HG03432 (cell line): ENCODE measurements around the gene KCNN2.

Experiments
- ATAC-seq: cut with Tn5 transposase; IDR thresholded peaks from one replicate; pipeline ENCODE4 v1.9.1; 2021; ENCODE audit warnings: mild to moderate bottlenecking, moderate library complexity; ENCODE audit not compliant: unreplicated experiment

Gene KCNN2

DNA sequence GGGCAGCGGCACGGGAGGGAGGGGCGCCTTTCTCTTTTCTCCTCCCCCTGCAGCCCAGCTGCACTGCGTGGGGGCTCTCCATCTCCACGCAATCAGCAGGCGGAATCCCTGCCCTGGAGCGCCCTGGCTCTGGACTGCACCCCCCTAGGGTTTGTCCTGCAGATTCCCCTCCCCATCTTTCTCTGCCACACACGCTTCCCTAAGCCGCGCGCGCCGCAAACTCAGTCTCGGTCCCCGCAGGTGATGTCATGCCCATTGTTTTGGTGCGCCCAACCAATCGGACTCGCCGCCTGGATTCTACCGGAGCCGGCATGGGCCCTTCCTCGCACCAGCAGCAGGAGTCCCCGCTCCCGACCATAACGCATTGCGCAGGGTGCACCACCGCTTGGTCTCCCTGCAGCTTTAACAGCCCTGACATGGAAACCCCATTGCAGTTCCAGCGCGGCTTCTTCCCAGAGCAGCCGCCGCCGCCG is at the start of gene KCNN2:
Gene KCNN2 (plus strand): TSS at position 347 of the 473 bp plus-strand sequence. CDS start 70 bp downstream, at position 417.
- peak; percentile 84 for ATAC-seq

DNA sequence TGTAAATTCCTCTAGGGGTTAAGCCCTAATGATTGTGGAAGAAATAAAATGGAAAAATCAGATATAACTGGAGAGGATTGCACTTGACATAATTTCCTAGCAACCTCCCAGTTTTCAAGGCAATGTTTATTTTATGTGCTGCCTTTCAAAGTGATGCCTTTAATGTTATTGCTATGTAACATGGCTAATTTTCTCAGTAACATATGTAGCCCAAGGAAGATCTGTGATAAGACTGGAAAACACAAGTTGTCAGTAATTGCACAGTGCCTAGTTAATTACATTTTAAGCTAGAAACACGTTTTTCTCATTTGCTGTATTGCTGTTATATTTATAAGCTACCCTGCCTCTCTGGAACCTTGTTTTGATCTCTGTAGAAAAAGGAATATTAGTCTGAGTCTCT is 49.2 kb upstream of the KCNN2 start:
- ATAC-seq: no peak

DNA sequence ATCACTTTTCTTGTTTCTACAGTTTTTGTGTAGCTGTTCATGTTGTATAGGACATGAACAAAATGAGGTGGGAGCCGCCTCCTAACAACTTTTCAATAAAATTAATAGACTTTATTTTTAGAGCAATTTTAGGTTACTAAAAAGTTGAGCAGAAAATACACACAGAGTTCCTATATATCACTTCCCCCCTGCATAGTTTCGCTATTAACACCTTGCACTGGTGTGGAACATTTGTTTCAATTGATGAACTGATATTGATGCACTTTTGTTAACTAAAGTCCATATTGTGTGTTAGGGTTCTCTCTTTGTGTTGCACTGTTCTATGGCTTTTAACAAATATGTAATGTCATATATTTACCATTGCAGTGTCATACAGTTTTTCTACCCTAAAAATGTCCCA is 47.8 kb upstream of the KCNN2 start:
- ATAC-seq: no peak

DNA sequence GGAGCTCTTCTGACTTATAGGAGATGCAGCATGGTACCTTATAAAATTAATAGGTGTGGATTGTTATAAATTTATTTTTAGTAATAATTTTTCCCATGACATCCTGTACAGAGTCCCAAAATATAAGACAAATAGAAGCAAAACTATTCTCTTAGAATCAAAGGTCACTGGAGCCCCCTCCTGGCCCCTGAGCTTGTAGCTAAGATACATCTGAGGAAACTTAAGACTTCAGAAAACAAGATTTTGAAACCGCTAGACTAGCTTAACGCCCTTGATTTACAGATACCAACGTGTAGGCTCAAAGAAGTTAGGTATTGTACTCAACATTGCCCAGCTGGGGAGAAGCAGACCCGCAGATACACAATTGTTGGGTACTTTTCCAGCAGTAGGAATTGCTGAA is 45.7 kb upstream of the KCNN2 start:
- ATAC-seq: no peak

DNA sequence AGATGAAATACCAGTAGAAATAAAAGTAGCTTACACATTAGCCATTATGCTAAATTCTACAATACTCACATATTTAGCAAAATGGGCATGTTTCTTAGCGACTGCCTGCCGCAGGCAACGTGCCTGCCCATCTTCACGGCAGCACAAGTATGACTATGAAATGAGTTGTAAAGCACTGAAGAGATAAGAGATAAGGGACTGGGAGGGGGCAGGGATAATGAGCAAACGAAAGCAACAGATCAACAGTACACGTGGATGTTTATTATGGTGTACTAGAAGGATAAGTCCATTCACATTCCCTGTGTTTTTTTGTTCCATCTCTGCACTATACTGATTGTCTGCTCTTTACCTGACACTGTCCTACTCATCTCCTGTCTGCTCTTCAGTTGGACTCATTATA is 44.1 kb upstream of the KCNN2 start:
- ATAC-seq: no peak

DNA sequence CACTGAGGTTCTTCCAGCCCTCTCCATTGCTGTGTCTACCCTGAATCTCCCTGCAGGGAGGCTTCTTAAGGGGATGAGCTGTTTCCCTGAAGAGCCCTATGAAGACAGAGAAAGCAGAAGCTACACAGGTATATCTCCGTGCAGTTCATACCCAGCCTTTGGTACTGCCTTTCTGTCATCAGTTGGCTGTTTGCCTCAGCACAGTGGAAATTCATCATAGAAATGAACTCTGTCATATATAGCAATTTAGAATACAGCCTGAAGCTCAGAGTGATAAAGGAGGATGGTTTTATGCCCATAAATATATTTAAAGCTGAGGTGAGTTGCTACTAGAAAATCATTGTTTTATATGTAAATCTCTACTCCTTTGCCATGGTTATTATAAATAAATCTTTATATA is 42.6 kb upstream of the KCNN2 start:
- ATAC-seq: no peak

DNA sequence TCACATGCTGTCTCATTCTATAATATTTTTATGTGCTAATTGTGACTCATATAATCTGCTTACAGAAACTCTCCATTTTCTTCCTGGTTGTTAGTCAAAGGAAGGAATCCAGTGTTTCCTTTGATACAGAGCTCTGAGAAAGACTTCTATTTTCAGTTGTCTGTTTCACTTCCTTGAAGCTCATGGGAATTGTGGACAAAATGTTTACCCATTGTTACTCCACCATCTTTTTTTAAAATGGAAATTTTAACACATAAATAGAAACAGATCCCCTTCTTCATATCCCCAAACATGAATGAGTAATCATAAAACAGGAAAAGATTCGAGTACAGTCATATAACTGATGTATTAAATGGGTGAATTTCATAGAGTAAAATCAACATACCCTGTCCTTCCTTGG is 42.0 kb upstream of the KCNN2 start:
- ATAC-seq: no peak

DNA sequence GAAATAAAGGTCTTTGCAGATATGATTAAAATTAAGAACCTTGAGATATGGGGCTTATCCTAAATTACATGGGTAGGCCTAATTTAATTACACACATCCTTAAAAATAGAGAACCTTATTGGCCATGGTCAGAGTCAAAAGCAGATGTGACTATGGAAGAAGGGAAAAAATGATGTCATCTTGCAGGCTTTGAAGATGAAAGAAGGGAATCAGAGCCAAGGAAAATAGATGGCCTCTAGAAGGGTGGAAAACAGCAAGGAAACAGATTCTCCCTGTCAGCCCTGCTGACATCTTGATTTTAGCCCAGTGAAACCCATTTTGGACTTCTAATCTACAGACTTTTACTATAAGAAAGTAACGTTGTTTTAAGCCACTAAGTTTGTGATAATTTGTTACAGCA is 37.6 kb upstream of the KCNN2 start:
- no peak for ATAC-seq

DNA sequence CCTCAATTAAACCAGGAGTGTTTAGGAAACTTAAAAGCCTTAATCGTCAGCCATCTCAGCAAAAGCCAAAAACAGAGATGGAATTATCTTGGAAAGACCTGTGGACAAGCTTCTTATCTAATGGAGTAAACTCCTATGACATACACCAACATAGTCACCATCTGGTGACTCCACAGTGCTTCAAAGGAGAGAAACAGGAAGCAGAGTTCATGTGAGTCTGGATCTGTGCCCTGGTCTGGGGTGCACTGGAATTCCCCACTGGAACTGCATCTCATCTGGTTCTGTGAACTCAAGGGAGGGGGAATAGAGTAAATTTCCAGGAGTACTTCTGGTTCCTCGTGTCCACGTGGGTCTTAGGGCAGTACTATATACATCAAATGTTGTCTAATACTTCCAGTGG is 36.3 kb upstream of the KCNN2 start:
- ATAC-seq: no peak

DNA sequence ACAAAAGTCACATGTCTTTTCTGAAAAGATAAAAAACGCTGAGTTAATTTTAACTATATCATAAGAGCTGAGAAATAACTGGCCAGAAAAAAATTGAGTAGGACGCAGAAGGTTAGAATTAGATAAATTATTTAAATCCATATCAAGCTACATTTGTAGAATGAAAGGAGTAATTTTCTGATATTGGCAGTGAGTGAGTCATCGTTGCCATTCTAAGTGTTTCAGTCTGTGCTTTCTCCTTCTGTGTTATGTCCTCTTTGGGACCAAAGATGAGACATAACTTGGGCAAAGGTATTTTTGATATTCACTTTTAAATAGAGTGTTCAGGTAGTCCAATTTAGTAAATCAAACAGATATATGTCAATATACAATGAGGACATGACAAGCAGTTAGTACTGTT is 34.4 kb upstream of the KCNN2 start:
- ATAC-seq: no peak

DNA sequence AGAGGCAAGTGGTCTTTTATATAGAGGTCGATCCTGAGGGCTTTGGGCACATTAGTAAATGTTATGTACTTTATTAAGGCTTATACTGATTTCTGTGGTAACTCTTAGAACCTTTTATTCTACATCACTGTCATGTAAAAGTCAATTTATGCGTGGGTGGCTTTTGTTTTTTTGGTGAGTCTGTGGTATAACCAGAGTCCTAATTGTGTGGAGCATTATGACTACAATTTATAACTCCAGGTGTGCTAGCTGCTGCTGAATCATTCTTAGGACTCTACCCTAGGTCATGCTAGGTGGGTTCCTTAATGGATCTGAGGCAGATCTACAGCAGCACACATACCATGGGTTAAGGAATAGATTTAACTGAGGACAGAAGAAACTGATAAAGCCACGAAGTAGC is 33.9 kb upstream of the KCNN2 start:
- peak; percentile 49 for ATAC-seq

DNA sequence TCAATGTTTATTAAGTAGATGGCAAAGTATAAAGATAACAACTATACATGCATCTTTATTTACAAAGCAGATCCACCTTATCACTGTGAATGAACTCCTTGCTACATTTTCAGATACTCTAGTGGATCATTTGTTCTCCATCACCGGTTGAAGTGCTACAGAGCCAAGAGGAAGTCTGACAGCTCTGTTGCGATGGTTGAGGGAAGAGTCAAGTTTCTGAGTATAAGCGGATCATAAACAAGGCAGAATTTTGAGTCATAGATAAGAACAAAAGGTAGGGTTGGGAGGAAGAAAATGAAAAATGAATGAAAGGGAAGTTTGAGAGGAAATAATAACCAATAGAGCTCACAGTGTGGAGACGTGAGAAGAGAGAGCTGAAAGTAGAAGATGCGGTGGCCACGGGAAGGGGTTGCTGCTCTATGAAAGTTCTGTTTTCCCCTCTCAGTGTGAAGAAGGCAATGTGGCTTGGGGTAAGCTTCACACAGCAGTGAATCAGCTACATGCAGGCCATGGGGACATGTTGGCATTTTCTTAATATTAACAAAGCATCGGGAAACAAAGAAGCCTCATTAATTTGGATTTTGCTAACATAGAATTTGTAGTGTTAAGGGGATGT is 30.8 kb upstream of the KCNN2 start:
- ATAC-seq: no peak

DNA sequence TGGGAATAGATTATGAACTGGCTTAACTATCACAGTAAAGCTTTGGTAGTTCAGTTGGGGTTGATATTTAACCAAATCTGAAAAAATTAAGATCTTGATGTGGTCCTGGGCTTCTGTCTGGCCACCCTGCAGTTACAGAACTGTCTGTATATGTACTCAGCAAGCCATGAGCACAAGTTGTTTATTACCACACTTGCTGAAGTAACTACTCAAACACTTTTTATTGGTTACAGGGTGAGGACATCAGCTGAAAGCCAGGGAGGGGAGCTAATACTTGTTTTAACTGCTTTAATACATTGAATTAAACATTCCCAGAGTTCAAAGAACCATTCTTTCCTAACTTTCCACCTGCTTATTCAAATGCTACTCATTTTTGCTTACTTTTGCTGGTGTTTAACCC is 29.4 kb upstream of the KCNN2 start:
- no peak for ATAC-seq

DNA sequence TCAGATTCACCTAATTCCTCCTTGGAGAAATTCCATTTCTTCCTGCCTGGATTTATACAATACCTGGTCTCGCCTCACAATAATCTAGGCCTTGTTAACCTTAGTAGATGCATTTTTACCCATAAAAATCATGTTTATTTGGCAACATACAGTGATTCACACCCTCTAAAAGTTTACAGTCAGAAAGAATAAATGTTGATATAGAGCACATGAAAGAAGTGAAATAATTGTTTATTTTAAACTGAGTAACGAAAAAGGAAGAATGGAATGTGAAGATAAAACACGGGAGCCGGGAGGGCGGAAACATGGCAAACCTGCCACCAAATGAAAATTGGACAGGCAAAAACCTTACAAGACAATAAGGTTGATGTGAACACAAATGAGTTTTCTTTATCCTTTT is 28.9 kb upstream of the KCNN2 start:
- ATAC-seq: no peak

DNA sequence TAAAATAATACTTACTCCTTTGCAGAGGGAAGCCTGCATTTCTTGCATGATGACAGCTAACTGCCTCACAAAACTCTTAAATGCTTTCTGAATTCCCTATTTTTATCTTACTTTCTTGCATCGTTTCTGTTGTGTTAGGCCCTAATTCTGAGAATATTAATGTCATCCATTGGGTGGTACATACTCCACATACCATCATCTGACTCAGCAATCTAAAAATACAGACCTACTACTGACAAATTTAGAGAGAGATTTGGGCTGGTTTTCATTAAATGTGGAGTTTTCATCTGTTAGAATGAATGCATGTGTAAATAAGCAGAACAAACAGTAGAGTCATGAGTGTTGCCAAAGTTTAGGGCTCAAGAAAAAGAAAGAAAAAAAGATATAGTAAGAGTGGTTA is 26.5 kb upstream of the KCNN2 start:
- no peak for ATAC-seq

DNA sequence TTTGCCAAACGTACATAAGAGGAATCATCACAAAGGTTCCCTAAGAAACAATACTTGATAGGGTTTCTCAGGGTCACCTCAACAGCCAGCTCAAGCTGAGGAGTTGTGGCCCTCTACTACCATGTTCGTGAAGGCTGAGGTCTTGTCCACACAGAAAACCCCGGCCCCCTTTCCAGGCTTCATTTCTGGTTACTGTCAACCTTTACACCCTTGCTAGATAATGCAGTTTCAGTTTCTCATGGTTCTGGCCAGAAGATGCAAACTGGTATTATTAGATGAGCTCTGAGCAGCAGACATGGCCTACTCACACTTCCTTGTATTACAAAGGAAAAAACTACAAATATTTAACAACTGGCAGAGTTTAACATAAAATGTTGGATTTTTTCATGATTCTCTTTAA is 22.8 kb upstream of the KCNN2 start:
- ATAC-seq: no peak

DNA sequence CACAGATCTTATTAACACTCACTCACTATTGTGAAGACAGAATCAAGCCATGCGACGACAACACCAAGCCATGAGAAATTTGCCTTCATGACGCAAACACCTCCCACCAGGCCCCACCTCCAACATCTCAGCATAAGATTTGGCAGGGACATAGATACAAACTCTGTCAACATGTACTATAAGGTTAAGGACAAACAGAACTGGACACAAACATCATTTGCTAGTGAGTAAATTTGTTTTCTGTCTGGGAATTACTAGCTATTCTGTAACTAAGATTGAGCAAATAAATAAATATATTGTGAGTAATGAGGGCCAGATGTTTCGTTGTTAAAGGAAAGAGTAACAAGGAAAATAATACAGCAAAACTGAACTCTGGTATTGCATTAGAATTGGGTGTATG is 15.7 kb upstream of the KCNN2 start:
- no peak for ATAC-seq

DNA sequence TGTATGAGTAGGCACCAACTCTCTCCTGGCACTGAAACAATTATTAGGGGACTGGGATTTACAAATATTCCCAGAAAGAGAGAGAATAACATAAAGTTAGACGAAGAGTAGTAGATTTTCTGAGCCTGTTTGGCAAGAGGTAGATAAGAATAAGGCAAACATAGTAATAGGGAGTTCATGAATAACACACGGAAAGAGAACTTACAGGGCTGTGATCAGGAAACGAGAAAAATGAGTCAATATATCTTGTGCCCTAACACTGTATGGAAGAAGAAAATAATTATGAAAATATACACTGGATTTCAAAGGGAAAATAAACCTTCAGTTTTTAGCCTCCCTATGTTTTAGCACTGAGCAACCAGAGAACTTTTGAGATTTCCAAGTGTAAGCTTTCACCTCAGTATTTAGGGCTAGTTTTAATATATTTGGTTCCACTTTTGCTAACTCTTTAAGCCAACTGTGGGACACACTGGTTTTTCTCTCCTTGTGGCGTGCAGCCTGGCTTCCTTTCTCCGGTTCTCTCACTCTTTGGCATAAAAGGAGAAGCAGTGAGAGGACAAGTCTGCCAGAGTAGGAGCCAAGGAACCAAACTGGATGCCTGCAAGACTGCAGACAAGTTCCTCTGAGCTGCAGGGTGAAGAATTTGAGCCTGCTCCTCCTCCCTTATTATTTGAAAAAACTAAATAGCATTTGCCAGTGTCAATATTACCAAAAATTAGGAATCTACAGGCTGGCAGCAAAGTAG is 6.6 kb upstream of the KCNN2 start:
- no peak for ATAC-seq

DNA sequence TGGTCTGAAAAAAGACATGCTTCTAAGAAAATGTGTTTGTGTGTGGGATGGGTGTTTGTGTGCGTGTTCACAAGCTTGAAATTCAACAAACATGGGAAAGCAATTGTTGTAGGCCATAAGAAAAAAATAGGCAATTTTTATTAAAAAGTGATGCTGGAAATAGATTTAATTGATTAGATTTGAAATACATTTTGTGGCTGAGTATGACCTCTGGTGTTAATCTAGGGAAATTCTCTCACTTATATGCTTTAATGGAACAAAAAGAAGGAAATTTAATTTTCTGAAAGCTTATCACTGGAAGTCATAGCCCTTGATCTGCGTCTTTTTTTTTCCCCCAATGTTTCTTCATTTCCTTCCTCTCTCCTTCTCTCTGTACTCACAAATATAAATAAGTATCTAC is 3.5 kb upstream of the KCNN2 start:
- no peak for ATAC-seq

DNA sequence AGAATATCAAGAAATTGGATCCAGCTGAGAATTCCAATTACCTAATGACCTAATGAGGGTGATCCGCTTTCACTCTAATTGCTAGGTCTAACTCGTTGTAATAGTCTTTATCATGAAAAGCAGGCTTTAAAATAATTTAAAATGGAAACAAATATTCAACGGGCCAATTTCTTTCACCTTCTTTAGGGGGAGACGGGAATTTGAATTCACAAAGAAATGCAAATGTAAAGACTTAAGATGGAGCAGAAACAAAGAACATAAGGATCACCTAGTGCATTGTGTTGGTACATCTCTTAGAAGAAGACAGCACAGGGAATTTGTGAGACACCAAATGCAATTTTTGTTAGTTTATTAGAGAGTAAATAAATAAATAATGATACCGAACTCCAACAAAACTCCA is 1.5 kb upstream of the KCNN2 start:
- no peak for ATAC-seq

DNA sequence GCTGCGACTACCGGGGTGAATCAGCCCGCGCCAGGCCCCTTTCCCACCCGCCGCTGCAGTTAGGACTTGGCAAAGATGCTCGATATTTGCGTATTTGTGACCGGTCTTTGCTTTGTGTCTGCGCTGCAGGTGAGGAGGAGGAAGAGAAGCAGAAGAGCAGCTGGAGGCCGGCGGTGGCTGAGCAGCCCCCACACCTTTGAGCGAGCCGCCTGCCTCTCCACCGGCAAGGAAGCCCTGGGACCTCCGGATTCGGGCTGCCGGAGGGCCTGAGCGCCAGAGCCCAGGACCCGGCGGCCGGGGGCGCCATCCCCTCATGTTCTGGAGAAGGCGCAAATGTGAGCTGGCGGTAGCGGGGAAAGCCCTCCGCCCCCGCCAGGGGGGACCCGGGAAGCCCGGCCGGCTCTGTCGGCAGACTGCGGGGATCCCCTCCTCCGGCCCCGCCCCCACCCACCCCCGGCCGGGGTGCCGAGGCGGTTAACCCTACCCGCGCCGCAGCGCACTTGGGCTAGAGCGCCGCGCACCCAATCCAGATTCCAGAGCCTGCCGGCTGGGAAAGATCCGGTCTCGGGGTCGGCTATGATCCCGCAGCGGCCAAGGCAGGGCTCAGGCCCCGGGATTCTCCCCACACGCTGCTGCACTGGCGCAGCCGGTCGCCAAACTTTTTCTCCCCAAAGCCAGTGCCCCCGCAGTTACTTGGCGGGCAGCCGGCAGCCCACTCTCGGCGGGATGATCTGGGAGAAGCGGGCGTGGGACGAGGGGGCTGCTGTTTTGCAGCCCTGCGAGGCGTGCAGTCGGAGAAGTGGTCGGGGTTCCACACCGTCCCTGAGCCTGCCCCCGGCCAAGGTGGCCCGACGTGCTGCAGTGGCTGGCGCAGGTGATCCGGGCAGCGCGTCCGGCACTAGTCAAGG is 800 bp upstream of the KCNN2 start:
- peak; percentile 55 for ATAC-seq
